DMS153 treated with DMSO at 0.1 percent for 48 hours (cell line): Measurements from ENCODE around the gene ARHGAP42.
A peak's percentile ranks its signal among the peaks of the same experiment; 100 is the strongest.

ENCODE experiments used
- DNase-seq: peaks from one replicate; lab custom pipeline; 2025; ENCODE audit not compliant: unreplicated experiment; lab: John Stamatoyannopoulos, UW

The ARHGAP42 gene

DNA sequence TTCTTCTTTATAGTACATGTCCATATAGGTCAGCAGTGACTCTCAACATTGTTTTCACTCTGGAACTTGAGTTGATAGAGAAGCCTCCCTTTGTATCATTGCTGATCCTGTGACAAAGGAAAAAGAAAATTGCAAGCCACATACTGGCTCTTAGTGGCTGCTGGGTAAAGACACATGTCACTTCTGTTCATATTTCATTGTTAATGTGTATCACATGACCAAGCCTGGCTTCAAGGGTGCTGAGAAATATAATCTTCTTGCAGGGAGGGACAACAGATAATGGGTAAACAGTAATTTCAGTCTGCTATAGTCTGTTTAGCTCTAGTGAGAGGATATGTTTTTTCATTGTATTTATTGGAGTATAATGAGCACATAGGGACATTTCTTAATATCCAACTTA lies 269.3 kb downstream of the ARHGAP42 start:
- no peak for DNase-seq

DNA sequence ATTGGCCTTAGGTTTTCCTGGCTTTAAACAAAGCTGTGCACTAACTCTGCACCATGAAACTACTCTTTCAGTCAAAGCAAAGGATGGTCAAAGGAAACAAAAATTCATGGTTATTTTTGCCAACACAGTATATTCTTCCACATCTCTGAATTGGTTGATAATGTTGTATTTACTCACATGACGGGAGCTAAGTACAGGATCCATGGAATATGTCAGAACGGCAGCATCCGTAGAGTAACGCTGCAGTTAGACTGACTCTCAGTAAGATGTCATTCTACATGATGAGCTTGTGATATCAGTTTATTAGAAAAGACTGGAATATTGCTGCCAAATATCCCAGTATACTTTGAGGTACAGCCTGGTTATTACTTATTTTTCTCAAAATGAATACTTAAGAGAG lies 270.4 kb downstream of the ARHGAP42 start:
- DNase-seq = no peak

DNA sequence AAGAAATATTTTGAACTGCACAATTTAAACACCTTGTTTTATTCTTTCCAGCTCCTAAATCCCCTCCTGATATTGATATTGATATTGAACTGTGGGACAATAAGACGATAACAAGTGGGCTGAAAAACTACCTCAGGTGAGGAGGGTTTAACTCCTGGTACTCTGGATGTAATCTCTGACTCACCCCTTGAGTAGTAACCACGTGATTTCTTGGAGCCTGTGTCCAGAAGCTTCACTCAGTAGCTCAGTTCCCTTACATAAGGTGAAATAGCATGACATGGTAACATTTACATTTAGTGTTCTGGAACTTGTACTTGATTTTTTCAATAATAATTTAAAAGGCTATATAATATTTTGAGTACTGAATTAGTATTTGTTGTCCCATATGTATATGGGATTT lies 274.5 kb downstream of the ARHGAP42 start:
- no peak for DNase-seq

DNA sequence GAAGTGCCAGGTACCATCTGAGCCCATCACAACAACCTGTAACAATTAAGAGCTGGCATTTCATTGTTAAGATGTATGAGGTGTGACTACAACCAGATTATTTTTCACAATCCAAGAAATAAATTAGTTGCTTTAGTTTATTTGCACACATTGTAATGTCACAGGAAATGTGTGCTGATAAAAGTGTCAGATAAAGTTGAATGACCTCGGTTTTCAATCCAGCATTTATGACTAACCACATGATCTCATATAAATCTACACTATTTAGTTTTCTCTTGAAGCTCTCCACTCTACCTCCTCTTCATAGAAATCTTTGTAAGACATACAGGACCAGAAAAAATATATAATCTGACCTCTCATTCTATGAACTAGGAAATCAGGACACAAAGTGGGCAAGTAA lies 276.3 kb downstream of the ARHGAP42 start:
- DNase-seq = no peak

DNA sequence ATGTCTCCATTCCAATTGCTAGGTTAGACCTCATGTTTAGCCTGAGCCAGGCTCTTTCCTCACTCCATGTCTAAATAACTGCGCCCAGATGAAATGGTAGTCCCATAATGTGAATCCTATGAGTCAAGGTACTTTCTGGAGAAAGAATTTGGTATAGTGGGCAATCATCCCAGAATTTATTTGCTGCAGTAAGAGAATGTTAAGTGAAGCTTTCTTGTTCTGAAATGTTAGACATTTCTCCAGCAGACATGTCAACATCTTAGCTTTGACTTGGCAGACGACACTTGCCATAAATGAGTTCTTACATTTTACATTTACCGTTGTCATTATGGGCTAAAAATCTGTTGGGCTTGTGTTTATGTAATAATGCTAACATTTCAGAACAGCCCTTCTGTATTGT lies 277.3 kb downstream of the ARHGAP42 start:
- DNase-seq = no peak

DNA sequence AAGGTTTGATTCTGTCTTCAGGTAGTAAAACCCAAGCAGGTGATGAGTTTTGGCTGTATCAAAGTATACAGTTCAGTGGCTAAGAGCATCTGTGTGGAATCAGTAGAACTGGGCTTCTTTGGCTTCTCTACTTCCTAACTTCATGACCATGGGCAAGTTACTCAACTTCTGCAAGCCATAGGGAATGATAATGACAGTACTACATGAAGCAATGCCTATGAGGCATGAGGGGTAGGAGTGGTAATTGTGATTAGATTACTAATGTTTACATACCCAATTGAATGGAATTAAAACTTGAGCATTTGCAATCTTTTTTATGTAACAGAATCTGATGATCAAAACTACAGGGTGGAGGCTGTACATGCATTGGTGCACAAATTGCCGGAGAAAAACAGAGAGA lies 278.3 kb downstream of the ARHGAP42 start:
- no peak for DNase-seq

DNA sequence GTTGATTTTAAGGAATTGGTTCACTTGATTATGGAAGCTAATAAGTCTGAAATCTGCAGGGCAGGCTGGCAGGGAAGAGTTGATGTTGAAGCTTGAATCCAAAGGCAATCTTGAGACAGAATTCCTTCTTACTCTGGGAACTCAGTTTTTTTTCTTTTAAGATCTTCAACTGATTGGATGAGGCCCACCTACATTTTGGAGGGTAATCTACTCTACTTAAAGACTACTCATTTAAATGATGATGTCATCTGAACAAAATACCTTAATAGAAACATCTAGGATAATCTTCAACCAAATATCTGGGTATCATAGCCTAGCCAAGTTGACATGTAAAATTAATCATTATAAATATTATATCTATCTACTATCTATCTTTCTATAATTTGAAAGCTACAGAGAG lies 279.3 kb downstream of the ARHGAP42 start:
- no peak for DNase-seq

DNA sequence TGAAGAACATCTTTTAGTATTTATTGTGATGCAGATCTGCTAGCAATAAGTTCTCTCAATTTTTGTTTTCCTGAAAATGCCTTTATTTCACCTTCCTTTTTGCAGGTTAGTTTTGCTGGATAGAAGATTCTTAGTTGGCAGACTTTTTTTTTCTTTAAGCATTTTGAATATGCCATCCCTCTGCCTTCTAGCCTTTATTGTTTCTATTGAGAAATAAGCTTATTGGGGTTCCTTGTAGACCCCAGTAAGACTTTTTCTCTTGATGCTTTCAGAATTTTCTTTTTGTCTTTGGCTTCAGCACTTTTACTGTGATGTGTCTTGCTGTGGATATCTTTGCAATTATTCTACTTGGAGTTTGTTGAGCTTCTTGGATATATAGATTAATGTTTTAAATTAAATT lies 281.9 kb downstream of the ARHGAP42 start:
- DNase-seq = no peak

DNA sequence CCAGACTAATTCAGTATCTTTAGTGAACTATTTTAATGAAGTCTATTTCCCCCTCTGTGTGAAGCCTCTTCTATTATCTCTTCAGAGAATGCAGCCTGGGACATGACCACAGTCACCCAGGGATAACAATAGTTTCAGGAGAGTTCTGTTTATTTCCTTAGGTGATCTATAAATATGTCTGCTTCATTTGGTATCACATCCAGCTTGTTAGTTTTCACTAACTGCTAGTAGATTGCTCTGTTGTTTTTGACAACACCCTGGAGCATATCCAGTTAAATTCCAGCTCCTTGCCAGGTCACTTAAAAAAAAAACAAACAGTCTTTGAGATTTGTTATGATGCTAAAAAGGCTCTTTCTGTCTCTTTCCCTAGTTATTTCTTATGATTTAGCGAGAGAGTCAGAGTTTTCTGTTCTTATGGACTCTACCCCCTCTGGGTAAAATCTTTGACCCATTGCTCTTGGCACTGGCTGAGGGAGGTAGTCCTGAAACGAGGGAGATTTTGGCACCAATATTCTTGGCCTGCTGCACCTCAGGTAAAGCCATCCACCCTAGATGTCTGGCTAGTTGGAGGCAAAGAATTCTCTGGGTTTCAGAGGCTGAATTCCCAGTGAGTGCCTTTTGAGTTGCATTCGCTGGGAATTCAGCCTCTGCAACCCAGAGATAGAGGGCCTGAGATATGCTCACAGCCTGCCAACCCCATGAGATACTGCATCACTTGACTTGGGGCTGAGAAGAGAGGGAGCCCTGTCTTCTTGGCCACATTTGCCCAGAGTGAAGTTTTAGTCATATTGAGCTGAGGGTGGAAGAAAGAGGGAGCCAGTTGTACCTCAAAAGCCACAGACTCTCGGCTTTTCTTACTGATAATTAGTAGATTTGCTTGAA lies 283.4 kb downstream of the ARHGAP42 start:
- no peak for DNase-seq

DNA sequence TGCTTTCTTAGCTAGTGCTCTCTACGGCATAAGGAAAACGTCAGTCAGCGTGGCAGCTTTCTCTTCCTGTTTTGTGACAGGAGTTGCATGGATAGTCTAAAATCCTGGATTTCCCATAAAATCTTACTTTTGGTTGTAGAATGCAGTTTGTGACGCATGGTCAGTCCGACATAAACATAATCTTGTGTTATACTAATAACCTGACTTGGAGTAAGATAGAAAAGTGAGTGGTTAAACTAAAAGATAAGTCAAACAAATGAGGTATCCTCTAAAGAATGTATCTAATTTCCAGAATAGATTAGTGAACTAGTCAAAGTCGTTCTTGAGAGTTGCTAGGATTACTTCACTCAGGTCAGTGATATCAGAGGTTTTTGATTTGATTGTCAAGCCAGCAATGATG lies 285.0 kb downstream of the ARHGAP42 start:
- DNase-seq = no peak

DNA sequence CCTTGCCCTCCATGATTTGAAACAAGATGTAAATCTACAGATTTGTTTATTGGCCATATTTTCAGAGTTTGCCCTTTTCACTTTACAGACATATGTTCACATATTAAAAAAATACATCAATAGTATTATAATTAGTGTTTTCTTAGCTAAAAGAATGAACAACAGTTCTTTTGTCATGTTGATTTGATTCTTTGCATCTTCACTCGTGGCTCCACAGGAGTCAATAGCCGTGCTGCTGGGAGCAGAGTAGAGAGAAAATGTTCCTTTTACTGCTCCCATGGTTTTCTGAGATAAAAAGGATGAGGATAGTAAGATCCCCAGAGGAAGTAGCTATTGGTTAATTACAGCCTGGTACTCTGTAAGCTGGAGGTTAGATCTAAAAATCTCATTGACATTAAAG lies 291.4 kb downstream of the ARHGAP42 start:
- DNase-seq = no peak

DNA sequence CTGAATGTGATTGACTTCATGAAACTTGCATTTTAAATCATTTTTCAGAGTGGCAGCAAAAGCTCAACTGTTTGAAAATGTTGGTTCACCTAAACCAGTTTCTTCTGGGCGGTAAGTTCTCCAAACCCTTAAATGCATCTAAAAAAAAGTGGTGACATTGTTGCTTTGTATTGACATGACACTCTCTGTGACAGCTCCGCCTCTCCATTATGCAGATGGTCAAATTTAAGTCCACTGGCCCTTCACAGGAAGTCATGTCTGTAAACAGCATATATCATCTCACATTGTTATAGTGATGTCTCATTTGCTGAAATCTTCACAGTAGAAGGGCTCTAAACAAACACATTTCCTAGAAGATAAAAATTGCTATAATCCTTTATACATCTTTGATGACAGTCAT lies 291.9 kb downstream of the ARHGAP42 start:
- no peak for DNase-seq

DNA sequence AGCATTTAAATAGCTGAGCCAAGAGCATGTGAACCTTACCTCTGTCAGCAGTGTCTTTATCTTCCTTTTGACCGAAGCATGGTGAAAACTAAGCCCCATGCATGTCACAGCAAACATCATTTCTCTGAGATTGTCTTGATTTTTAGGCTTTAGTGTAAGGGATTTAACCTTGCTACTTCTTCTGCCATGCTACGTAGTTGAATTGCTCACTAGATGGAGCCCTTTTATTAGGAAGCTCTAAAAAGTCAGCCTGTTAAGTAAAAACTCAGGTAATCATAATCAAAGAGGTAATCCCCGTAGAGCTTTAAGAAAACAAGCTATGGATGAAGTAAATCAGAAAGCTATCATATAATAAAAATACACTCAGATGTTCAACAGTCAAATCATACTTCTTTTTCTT lies 293.1 kb downstream of the ARHGAP42 start:
- DNase-seq = peak; percentile 2

DNA sequence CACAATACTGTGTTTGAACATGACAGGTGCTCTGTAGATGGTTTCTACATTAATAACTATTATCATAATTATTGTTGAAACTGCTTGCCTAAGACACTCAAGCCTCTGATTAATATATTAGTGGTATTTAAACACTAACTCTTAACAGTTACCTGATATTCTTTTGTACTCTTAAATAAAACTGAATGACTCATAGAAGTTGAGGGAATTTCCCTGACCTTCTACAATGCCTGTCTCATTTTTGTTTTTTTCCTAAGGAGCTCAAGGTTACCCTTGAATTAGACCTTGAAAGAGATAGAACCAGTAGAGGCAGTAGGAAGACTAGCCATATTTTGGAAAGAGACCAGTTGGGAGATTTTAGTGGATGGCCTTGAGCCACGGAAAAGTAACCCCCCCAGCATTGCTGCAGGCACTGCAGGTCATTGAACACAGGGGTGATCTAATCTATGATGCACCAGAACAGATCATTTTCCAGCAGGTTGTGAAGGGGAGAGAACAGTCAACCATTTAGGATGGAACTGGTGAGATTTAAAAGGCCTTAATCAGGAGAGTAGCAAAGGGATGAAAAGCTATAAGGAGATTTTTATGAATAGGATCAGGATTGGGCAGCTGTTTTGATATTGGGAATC lies 294.2 kb downstream of the ARHGAP42 start:
- no peak for DNase-seq

DNA sequence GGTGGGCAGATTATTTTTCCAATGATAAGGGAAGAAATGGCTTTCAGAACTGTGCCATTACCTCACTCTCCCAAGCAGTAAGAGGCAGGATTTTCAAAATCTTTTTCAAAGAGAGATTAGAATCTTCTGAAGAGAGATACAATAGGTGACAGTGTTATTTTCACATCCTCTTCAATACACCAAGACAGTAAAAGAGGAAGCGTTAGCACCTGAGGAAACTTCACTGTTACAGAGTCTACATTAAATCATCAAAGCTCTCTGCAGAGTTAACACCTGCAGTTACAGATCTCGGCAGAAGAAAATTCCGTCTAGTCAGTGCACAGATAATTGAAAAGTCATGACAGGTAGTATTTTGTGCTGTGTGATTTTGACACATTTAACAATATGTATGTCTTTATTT lies 297.6 kb downstream of the ARHGAP42 start:
- DNase-seq = no peak

DNA sequence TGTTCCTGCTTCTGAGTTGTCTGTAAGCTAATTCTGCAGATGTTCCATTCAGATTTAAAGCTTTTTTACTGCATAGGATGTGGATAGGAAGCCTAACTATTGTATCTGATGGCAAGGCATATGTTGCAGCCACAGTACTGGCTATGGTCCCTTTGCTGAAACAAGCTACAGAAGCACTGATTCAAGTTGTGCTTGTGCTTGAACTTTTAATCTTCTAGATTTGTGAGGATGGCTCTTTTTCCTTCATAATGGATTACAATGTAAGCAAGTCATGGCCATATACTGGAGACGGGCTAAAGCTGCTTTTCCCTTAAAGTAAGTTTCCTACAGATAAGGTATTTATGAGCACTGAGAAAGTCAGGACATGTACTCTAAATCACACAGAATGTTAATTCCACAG lies 303.8 kb downstream of the ARHGAP42 start:
- no peak for DNase-seq

DNA sequence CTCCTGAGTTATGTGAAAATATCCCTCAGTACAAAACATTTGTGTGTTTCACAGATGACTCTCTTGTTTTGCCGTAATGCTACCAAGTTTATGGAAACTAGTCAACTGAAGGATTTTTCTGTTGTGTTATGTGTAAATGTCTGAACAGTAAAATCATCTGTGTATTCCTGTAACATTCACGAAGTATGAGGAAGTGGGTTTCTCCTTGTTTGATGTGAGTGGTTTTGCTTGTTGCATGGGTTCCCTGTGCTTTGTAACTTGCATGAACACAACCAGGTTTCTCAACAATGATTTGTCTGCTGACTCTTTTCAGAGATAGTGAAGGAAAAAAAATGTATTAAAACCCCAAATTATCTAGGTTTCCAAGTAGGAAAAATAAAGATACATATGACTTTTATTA lies 304.5 kb downstream of the ARHGAP42 start:
- DNase-seq = no peak

DNA sequence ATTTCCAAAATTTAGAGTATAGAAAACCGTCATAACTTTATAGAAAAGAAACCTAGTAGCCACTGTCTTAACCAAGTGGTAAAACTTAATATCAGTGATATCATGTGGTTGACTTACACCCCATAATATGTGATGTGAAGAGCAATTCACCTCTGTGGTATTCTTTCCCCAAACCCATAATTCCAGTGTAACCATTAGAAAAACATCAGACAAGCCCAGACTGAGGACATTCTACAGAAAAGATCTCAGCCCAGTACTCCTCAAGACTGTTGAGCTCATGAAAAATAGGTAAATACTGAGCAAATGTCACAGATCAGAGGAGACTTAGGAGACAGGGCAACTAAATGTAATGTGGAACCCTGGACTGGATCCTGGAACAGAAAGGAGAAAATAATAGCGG lies 307.9 kb downstream of the ARHGAP42 start:
- DNase-seq = no peak

DNA sequence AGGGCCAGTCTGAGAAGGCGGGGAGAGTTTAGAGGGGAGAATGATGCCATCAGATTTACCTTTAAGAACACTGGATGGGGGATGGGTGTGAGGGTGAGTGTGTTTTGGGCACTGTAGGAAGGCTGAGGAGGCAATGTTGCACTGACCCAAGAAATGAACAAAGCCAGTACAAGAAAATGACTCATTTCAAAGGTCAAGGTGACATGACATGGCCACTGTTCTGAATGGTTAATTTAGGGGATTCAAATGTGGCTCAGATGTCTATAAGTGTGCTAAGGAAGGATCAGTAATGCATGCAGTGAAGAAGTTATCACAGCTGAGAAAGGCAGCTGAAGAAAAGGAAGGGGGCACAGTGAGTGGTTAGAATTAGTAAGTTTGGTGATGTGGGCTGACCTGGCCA lies 312.7 kb downstream of the ARHGAP42 start:
- DNase-seq = no peak

DNA sequence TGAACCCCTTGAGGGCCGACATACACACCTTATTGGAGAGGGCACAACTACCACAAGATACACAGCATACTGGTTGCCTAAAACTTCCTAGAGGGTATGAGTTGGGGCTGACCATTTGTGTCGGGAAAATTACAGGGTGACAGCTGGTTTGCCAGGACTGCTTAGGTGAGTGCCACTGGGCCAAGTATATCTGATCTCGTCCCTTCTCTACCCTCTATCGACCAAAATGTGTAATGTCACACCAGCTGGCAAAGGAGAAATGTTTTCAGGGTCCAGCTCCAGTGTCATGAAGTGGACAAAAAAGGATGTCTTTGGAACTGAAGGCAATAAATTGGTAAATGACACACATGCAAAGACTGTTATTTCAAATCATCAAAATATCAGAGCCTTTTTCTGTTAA lies 316.4 kb downstream of the ARHGAP42 start:
- DNase-seq = no peak

DNA sequence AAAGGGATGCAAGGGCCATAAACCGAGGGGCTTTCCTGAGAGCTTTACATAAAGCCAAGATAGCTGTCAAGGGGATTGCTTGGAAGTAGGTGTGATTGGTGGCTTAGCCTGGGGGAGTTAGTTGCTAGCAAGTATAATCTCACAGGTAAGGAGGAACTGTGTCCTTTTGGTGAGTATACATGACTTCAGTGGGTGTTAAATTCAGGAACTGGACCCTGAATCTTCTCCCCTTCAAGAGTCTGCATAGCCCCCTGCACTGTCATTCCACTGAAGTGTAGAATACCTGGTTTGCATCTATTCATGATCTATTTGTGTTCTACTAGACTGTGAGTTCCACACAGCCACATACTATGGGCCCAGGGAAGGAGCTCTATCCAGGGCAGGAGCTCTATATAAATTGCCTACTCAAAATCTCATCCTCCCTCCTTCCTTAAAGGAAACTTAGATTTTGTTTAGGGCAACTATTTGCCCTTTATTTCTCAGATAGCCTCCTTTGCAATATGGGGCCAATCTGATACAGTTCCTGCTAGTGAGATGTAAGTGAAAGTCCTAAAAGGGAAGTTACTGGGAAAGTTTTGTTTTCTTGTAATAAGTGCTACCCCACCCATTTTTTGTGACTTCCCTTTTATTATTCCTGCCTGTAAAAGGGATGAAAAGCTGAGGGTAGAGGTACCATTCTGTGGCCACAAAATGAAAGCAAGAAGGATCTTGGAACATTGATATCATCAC lies 322.0 kb downstream of the ARHGAP42 start:
- no peak for DNase-seq

DNA sequence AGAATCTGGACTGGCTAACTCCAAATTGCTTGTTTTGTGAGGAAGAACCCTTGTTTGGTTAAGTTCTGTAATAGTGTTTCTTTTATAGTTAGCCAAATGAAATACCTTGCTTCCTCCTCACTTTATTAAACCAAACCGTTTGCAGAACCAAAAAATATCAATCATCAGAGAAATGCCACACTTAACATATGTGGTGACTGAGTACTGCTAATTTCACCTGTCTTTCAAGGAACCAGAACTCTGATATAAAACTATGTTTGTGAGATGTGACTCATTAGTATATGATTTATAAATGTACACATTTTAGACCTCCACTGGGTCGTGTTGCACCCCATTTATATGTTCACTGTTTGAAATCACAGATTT lies 322.6 kb downstream of the ARHGAP42 start:
- no peak for DNase-seq
